ENCODE results near the gene RGS9.

DNA sequence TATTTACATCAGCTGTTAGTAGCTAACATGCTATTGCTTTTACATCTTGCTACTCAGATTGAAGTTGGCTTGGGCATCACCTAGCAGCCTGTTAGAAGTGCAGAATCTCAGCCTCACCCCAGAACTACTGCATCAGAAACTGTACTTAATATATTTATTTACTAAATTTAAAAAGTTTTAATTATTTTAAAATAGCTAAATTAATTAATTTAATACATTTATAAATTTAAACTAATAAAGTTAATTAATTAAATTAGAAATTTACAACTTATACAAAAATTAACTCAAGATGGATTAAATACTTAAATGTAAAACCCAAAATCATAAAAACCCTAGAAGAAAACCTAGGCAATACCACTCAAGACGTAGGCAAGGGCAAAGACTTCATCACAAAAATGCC lies 41.7 kb upstream of the RGS9 start:
- TF ChIP-seq, protein P1, sequence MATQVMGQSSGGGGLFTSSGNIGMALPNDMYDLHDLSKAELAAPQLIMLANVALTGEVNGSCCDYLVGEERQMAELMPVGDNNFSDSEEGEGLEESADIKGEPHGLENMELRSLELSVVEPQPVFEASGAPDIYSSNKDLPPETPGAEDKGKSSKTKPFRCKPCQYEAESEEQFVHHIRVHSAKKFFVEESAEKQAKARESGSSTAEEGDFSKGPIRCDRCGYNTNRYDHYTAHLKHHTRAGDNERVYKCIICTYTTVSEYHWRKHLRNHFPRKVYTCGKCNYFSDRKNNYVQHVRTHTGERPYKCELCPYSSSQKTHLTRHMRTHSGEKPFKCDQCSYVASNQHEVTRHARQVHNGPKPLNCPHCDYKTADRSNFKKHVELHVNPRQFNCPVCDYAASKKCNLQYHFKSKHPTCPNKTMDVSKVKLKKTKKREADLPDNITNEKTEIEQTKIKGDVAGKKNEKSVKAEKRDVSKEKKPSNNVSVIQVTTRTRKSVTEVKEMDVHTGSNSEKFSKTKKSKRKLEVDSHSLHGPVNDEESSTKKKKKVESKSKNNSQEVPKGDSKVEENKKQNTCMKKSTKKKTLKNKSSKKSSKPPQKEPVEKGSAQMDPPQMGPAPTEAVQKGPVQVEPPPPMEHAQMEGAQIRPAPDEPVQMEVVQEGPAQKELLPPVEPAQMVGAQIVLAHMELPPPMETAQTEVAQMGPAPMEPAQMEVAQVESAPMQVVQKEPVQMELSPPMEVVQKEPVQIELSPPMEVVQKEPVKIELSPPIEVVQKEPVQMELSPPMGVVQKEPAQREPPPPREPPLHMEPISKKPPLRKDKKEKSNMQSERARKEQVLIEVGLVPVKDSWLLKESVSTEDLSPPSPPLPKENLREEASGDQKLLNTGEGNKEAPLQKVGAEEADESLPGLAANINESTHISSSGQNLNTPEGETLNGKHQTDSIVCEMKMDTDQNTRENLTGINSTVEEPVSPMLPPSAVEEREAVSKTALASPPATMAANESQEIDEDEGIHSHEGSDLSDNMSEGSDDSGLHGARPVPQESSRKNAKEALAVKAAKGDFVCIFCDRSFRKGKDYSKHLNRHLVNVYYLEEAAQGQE (IDR thresholded peaks at IDR 0.05; ENCODE audit: insufficient replicate concordance, low read depth), result no peak
- TF ChIP-seq GABPA (IDR thresholded peaks at IDR 0.05; ENCODE audit: low read depth) (no peak), POLR2AphosphoS5 (IDR thresholded peaks at IDR 0.05; ENCODE audit: low read depth) (no peak)
- TF ChIP-seq, protein P2, sequence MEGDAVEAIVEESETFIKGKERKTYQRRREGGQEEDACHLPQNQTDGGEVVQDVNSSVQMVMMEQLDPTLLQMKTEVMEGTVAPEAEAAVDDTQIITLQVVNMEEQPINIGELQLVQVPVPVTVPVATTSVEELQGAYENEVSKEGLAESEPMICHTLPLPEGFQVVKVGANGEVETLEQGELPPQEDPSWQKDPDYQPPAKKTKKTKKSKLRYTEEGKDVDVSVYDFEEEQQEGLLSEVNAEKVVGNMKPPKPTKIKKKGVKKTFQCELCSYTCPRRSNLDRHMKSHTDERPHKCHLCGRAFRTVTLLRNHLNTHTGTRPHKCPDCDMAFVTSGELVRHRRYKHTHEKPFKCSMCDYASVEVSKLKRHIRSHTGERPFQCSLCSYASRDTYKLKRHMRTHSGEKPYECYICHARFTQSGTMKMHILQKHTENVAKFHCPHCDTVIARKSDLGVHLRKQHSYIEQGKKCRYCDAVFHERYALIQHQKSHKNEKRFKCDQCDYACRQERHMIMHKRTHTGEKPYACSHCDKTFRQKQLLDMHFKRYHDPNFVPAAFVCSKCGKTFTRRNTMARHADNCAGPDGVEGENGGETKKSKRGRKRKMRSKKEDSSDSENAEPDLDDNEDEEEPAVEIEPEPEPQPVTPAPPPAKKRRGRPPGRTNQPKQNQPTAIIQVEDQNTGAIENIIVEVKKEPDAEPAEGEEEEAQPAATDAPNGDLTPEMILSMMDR (IDR thresholded peaks at IDR 0.05; ENCODE audit: insufficient read depth, low read length), result no peak

All from HL-60 (cell line).